Activated CD4-positive, alpha-beta T cell treated with anti-CD3 and anti-CD28 coated beads, Interleukin-2, amount 10 ng/mL, durations not matched to agents 24 days and 14 days (primary cell): ENCODE data around the gene ESRRB. TPM values are rescaled to one million over a fixed set of nuclear protein-coding genes. Genes with fewer than 3 reads are reported as not detected.
"Not testable (repeated sequence)": the region's sequence is repeated elsewhere in the genome, so short reads cannot be mapped to it uniquely, and the experiment has no call there.

Experiments
- DNase-seq: peaks from one replicate; pipeline ENCODE4 v3.0.0; 2022
- H3K27ac Mint-ChIP-seq: one replicate; pipeline ENCODE4 v1.8.0; 2022; ENCODE audit warnings: mild to moderate bottlenecking, mixed read lengths
- H3K27me3 Mint-ChIP-seq: one replicate; pipeline ENCODE4 v1.8.0; 2022; ENCODE audit warnings: mixed read lengths
- H3K36me3 Mint-ChIP-seq: one replicate; pipeline ENCODE4 v1.8.0; 2022; ENCODE audit warnings: low read depth, mild to moderate bottlenecking, mixed read lengths
- H3K4me1 Mint-ChIP-seq: one replicate; pipeline ENCODE4 v1.8.0; 2021; ENCODE audit warnings: mixed read lengths
- H3K4me3 Mint-ChIP-seq: one replicate; pipeline ENCODE4 v1.8.0; 2022; ENCODE audit warnings: mild to moderate bottlenecking, moderate library complexity, mixed read lengths
- H3K9me3 Mint-ChIP-seq: one replicate; pipeline ENCODE4 v1.8.0; 2021; ENCODE audit warnings: mixed read lengths
- intact Hi-C: fragments of 100-400 bp; cut with micrococcal nuclease; formaldehyde crosslinking; loops from one replicate; pipeline ENCODE4 v1.15.1; 2023
- total RNA-seq: library from RNA; stranded (reverse); gene quantifications from 2 replicates; pipeline ENCODE4 v1.2.3, GENCODE V29; 2022

Gene ESRRB
- total RNA-seq, 1 donor from 2014 or later = 0.09 TPM

DNA sequence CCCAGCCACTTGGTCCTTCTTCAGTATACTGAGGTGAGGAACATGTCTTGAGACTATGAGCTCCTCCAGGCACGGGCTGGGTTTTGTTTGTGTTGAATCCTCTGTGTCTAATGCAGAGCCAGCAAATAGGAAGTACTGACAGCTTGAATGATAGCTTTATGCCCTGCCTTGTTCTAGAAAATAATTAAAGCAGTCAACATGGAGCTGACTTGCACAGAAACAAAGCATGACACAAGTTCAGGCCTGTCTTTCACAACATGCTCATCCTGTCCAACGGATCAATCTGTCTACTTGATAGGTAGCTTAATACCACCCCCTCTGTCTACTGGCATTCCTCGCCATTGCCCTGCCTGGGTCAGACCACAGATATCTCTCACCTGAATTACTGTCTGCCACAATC is 140.9 kb downstream of the ESRRB start:
- Mint-ChIP-seq H3K27me3 (peaks cover 8% of the 10 kb centered on the region), H3K4me3 (no peak overlapping the region), H3K4me1 (no peaks in the 10 kb centered on the region), H3K27ac (no peak overlapping the region), H3K36me3 (no peaks in the 10 kb centered on the region), H3K9me3 (no peaks in the 10 kb centered on the region)
- intact Hi-C loops = no loop called here
- DNase-seq = no peak

DNA sequence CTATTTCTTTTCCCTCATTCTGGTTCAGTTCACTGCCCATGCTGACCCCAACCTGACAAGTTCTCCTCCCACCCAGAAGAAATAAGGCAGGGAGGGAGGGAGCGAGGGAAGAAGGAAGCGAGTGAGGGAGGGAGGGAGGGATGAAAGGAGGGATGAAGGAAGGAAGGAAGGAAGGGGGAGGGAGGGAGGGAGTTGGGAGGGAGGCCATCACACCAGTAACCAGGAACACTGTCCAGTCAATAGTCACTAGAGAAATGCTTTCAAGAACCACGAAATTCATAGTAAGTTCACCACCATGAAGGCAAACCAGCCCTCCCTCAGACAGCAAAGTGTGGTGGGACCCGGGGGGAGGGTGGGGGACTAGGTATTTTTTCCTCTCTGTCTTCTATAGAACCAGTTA is 142.4 kb downstream of the ESRRB start:
- DNase-seq = no peak
- no peaks in the 10 kb centered on the region for H3K4me1 Mint-ChIP-seq
- H3K9me3 Mint-ChIP-seq = no peaks in the 10 kb centered on the region
- intact Hi-C loops = no loop called here
- H3K4me3 Mint-ChIP-seq = no peak overlapping the region
- no peaks in the 10 kb centered on the region for H3K36me3 Mint-ChIP-seq
- H3K27me3 Mint-ChIP-seq = peaks cover 14% of the 10 kb centered on the region
- no peak overlapping the region for H3K27ac Mint-ChIP-seq

DNA sequence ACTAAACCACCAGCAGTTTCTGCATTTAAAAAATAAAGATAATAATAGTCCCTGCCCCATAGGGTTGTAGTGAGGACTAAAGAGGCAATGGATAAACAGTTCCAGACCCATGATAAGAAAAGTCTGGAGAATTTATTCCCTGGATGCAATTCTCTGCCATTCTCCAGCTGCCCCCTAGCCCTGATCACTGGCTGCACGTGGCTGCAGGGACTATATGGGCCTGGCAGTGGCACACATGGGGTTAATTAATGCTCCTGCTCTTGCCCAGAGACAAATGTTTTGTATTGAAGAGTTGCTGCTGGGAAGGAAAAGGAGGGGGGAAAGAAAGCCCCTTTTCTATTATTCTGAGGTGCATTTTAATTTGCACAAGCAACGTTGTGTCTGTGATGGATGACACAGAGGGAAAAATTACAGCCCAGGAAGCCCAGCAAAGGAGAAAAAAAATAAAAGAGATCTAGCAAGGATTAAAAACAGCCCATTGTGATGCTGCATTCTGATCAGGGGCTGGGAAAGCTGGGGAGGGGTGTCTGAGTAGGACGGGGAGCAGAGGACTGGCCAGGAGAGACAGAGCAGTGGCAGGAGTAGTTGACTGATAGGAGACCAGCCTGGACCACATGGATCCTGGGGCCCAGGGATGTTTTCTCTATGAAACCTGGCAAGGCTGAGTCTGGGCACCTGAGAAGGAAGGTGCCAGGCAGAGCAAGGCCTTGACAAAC is 149.3 kb downstream of the ESRRB start:
- Mint-ChIP-seq H3K27ac (no peak overlapping the region), H3K36me3 (no peaks in the 10 kb centered on the region), H3K9me3 (no peaks in the 10 kb centered on the region), H3K4me3 (no peak overlapping the region), H3K4me1 (no peaks in the 10 kb centered on the region), H3K27me3 (peaks cover 10% of the 10 kb centered on the region)
- intact Hi-C loops = no loop called here
- no peak for DNase-seq

DNA sequence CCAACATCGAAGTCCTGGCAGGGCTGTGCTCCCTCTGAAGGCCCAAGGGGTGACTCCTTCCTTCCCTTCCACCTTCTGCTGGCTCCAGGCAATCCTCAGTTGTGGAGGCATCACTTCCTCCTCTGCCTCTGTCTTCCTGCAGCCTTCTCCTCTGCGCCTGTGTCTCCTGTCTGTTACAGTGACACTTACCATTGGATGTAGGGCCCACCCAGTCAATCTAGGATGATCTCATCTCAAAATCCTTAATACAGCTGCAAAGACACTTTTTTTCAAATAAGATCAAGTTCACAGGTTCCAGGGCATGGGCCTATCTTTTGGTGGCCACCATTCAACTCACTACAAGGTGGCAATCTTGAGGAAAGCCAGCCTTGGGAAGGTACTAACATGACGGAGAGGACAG is 155.1 kb downstream of the ESRRB start:
- Mint-ChIP-seq H3K4me3 (no peak overlapping the region), H3K4me1 (no peaks in the 10 kb centered on the region), H3K27me3 (no peaks in the 10 kb centered on the region), H3K9me3 (no peaks in the 10 kb centered on the region), H3K36me3 (no peaks in the 10 kb centered on the region), H3K27ac (no peak overlapping the region)
- DNase-seq = no peak
- intact Hi-C loops = no loop called here

DNA sequence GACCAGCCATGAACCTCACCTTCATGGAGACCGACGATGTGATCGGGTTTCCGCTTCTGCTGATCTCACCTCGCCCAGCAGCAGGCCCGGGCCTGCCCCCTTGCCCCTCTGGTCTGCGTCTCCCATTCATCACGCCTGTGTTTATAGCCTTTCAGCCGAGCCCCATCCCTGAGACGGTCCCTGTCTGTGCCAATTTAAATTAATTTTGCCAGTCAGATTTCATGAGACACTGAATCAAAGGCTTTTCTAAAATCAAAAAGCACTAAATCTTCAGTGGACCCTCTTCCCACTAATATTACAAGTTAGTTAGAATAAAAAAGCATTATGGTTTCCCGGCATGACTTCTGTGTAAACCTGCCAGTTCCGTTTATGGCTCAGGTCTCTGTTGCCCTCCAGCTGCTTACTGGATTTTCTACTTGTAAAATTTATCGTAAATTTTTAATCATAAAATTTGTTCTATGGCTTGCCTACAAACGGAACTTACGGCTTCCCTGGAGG is 155.9 kb downstream of the ESRRB start:
- no peak overlapping the region for H3K27ac Mint-ChIP-seq
- H3K4me3 Mint-ChIP-seq = no peak overlapping the region
- no peaks in the 10 kb centered on the region for H3K27me3 Mint-ChIP-seq
- H3K9me3 Mint-ChIP-seq = no peaks in the 10 kb centered on the region
- intact Hi-C loops = no loop called here
- H3K4me1 Mint-ChIP-seq = no peaks in the 10 kb centered on the region
- H3K36me3 Mint-ChIP-seq = no peaks in the 10 kb centered on the region
- DNase-seq = no peak

DNA sequence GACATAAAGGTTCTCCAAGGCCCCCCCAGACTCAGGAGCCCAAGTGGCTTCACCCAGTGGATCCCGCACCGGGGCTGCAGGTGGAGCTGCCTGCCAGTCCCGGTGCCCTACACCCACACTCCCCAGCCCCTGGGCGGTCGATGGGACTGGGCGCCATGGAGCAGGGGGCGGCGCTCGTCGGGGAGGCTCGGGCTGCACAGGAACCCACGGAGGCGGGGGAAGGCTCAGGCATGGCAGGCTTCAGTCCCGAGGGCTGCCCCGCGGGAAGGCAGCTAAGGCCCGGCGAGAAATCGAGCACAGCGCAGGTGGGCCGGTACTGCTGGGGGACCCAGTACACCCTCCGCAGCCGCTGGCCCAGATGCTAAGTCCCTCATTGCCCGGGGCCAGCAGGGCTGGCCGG is 160.7 kb downstream of the ESRRB start:
- H3K27me3 Mint-ChIP-seq, intact Hi-C loops, H3K4me1 Mint-ChIP-seq, H3K36me3 Mint-ChIP-seq, DNase-seq, H3K27ac Mint-ChIP-seq, H3K9me3 Mint-ChIP-seq, H3K4me3 Mint-ChIP-seq: not testable (repeated sequence)

DNA sequence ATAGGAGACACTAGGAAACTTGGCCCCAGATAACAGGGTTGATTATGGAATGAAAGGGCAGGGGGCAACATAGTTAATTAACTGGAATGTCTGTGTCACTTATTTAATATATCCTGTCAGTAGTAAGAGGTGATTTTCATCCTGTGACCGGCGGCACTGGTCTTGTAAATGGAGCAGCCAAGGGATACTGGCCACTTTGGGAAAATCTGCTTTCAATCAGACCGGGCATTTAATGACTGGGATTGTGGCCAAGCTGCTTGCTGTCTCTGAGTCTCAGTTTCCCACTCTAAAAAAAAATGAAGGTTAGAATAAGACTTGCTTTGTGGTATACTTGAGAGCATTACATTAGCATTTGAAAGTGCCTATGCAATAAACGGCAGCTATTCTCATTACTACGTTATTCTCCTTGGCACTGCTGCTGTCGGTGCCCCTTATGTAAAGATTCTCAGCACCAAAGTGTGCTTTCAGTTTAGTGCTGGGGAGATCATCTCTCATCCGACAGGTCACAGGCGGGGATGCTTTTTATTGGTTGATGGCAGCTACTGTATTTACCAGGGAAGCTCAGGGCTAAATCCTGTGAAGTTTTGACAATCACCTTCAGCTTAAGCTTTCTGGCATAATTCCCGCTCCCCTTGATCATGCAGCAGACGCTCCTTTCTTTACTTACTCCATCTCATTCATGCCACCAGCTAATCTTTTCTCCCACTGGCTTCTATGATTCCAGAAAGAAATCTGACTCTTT is 162.1 kb downstream of the ESRRB start:
- intact Hi-C loops = no loop called here
- H3K36me3 Mint-ChIP-seq = no peaks in the 10 kb centered on the region
- peaks cover 8% of the 10 kb centered on the region for H3K27me3 Mint-ChIP-seq
- no peak for DNase-seq
- H3K4me1 Mint-ChIP-seq = no peaks in the 10 kb centered on the region
- H3K4me3 Mint-ChIP-seq = no peak overlapping the region
- no peaks in the 10 kb centered on the region for H3K9me3 Mint-ChIP-seq
- no peak overlapping the region for H3K27ac Mint-ChIP-seq

DNA sequence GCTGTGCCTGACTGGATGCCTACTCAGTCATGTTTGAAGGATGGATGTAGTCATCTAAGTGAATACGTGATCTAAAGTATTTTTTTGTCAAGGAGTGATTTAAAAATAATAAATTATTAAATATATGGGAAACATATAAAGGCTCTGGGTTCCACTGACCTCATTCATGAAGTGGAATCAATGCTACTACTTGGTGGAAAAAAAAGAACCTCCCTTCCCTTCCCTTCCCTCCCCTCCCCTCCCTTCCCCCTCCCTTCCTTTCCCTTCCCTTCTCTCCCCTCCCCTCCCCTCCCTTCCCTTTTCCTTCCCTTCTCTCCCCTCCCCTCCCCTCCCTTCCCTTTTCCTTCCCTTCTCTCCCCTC is 162.7 kb downstream of the ESRRB start:
- Mint-ChIP-seq H3K27me3 (peaks cover 8% of the 10 kb centered on the region), H3K4me3 (no peak overlapping the region), H3K4me1 (no peaks in the 10 kb centered on the region), H3K36me3 (no peaks in the 10 kb centered on the region), H3K27ac (no peak overlapping the region), H3K9me3 (no peaks in the 10 kb centered on the region)
- no peak for DNase-seq
- intact Hi-C loops = no loop called here

DNA sequence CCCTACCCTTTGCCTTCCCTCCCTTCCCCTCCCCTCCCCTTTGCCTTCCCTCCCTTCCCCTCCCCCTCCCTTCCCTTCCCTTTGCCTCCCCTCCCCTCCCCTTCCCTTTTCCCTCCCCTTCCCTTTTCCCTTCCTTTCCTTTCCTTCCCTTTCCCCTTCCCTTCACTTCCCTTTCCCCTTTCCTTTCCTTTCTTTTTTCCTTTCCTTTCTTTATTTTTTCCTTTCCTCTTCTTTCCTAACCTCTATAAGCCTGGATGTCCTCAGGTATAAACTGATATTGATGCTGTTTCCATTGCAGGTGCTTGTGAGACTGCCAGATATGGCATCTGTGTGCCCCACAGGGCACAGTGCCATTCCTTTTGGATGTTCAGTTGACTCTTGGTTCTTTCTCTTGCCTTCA is 163.2 kb downstream of the ESRRB start:
- no peaks in the 10 kb centered on the region for H3K9me3 Mint-ChIP-seq
- DNase-seq = no peak
- H3K27me3 Mint-ChIP-seq = peaks cover 10% of the 10 kb centered on the region
- no peaks in the 10 kb centered on the region for H3K4me1 Mint-ChIP-seq
- intact Hi-C loops = no loop called here
- H3K4me3 Mint-ChIP-seq = no peak overlapping the region
- H3K36me3 Mint-ChIP-seq = no peaks in the 10 kb centered on the region
- H3K27ac Mint-ChIP-seq = no peak overlapping the region

DNA sequence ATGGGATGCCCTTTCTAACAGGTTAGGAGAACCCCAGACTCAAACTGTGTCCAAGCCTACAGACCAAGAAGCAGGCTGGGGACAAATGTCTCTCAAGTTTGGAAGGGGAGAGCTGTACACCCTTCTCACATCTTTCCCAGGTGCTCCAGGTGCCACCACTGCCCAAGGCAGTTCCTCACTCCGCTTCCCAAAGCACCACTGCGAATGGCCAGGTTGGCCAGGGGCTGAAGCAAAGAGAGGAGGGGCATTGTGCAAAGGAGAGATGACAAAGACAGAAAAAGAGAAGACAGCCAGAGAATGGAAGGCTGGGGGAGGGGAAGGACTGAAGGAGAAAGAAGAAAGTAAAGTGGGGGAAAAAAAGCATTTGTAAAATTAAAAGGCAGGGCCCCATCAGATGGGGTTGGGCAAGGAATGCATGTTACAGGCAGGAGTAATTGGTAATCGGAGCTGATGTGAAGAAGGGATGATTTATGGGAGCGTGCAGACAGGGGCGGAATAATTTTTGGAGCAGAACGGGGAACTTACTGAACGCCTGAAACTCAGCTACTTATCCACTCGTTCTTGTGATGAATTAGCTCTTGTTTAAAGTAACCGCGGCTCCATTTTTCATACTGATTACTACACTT is 165.8 kb downstream of the ESRRB start:
- no peak for DNase-seq
- intact Hi-C loops = no loop called here
- Mint-ChIP-seq H3K27ac (no peak overlapping the region), H3K27me3 (peaks cover 10% of the 10 kb centered on the region), H3K9me3 (no peaks in the 10 kb centered on the region), H3K4me1 (no peaks in the 10 kb centered on the region), H3K4me3 (no peak overlapping the region), H3K36me3 (no peaks in the 10 kb centered on the region)

DNA sequence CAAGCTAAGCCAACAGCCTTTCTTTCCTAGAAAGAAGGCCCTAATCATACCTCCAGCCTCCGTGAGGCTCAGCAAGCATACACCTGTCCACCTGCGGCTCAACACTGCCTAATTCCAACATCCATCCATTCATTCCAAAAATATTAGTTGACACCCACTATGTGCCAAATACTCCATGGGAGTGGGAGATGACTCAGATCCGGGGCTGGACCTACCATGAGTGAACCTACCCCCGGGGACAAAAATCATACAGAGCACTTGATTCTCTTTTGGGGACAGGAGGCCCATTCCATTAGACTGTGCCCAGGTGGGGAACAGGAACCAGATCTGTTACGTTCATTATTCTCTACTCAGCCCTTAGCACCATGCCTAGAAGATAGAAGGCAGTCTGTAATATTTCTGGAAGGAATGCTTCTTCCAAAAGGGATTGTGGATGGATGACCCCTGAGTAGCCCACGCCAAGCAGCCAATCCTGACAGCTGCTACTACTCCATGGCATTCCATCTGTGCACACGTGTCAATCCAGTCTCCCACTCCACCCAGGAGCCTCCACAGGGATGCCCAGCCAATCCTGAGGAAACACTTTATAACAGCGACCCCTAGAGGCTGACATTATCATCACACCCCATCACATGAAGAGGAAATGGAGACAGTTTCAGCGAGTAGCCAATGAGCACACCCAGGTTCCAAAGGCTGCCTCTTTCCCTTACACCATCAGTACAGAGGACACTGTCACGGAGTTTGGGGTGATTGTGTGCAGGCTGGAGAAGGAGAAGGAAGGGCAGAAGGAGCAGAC is 170.7 kb downstream of the ESRRB start:
- H3K27me3 Mint-ChIP-seq = peaks cover 5% of the 10 kb centered on the region
- no peak overlapping the region for H3K4me3 Mint-ChIP-seq
- no peak overlapping the region for H3K27ac Mint-ChIP-seq
- no peaks in the 10 kb centered on the region for H3K9me3 Mint-ChIP-seq
- peak; percentile 64 for DNase-seq
- H3K36me3 Mint-ChIP-seq = no peaks in the 10 kb centered on the region
- intact Hi-C loops = no loop called here
- H3K4me1 Mint-ChIP-seq = no peaks in the 10 kb centered on the region

DNA sequence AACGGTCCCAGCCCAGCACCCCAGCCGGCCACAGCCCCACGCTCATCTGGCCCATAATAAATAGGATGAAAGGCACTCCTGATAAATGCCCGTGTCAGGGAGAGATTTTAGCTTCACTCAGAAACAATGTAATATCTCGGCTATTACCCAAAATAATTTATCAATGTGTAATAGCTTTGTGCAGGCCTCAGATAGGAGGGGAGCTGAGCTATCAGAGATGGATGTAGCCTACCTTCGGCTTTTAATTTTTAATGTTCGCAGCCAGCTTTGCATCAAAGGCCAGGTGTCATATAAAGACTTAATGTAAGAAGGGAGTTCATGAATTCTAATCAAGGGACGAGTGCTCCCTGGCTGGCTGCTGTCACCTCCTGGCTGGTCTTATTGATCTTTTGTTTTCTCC is 171.9 kb downstream of the ESRRB start:
- no peak for DNase-seq
- Mint-ChIP-seq H3K27ac (no peak overlapping the region), H3K9me3 (no peaks in the 10 kb centered on the region), H3K4me3 (no peak overlapping the region), H3K27me3 (peaks cover 2% of the 10 kb centered on the region), H3K36me3 (no peaks in the 10 kb centered on the region), H3K4me1 (no peaks in the 10 kb centered on the region)
- intact Hi-C loops = no loop called here

DNA sequence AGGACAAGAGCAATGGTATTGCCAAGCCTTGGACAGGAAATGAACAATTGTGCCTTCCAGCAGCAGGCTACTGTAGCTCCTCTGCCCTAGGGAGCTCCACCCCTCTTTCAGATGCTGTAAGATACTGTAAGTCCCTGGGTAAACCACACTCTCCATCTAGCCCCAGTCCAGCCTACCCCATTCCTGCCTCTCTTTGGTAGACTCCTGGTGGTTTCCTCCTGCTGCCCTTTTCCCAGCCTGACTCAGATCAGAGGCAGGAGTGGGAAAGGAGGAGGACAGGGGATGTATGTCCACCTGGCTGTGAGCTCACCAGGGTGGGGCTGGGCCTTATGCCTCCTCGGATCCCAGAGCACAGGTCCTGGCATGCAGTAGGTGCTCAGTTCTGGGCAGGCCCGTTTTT is 174.6 kb downstream of the ESRRB start:
- Mint-ChIP-seq H3K36me3 (no peaks in the 10 kb centered on the region), H3K9me3 (no peaks in the 10 kb centered on the region), H3K4me1 (no peaks in the 10 kb centered on the region), H3K27me3 (no peaks in the 10 kb centered on the region), H3K27ac (no peak overlapping the region), H3K4me3 (no peak overlapping the region)
- intact Hi-C loops = no loop called here
- no peak for DNase-seq

DNA sequence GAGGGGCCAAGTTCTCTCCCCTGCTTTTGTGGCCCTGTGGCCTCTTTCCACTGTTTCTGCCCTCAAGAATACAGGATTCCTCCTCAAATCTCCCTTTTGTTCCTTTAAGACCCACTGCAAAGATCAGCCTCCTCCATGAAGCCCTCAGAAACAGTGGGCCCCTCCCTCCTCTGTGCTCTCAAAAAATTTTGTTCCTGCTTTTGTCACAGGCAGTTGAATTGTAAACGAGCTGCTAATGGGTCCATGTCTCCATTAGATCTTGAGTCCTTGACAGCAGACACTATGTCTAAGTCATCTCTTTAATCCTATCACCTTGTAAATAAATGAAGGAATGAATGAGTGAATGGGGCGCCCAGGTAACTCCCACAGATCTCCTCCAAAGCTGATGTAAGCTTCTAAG is 175.2 kb downstream of the ESRRB start:
- H3K27me3 Mint-ChIP-seq = no peaks in the 10 kb centered on the region
- no peak overlapping the region for H3K27ac Mint-ChIP-seq
- H3K36me3 Mint-ChIP-seq = no peaks in the 10 kb centered on the region
- no peaks in the 10 kb centered on the region for H3K9me3 Mint-ChIP-seq
- no peaks in the 10 kb centered on the region for H3K4me1 Mint-ChIP-seq
- intact Hi-C loops = no loop called here
- H3K4me3 Mint-ChIP-seq = no peak overlapping the region
- no peak for DNase-seq
